HCT116 (cell line): ENCODE measurements around the gene APOE. TPM values are rescaled to one million over a fixed set of nuclear protein-coding genes. Genes with fewer than 3 reads are reported as not detected.

Source experiments
- ATAC-seq: fragments of 200-7000 bp; cut with Tn5 transposase; 2 replicates; pipeline ENCODE4 v1.9.1; 2020; ENCODE audit warnings: mild to moderate bottlenecking, moderate library complexity
- BruUV-seq: library from RNA; stranded (reverse); fragments of 400-500 nt; replicated peaks from 2 replicates; lab custom pipeline; 2021; lab: Mats Ljungman, UMichigan
- CTCF ChIA-PET: fragments of 300-600 bp; sonication (Branson Sonifier 250); formaldehyde crosslinking; loops from one replicate; lab custom pipeline; 2021; ENCODE audit warnings: antibody characterized with exemption; lab: Charles Lee
- POLR2A ChIA-PET: fragments of 300-600, 350-600 bp; sonication (Branson Sonifier 250); formaldehyde crosslinking; loops from one replicate; lab custom pipeline; 2021; ENCODE audit warnings: antibody characterized with exemption; lab: Charles Lee
- RAD21 ChIA-PET, 2 experiments: fragments of 300-600 bp; sonication (Branson Sonifier 250); formaldehyde crosslinking; loops; one replicate each; lab custom pipeline; 2023; ENCODE audit warnings: low total read pairs in 2 of 2; ENCODE audit not compliant: uncharacterized antibody in 2 of 2, unreplicated experiment in 2 of 2, low non-redundant PET in 1 of 2; lab: Charles Lee
- DNase-seq: peaks from one replicate; pipeline ENCODE4 v3.0.0-alpha.2; 2010; ENCODE audit warnings: low read depth, low spot score
- H2AFZ ChIP-seq: fragments of 200-600 bp; shearing (Covaris generic), sonication (generic); 2 replicates; pipeline ENCODE4 v1.6.1; 2017; ENCODE audit warnings: low read depth, mixed run types, mixed read lengths, antibody characterized with exemption, low read length; ENCODE audit not compliant: poor library complexity, severe bottlenecking
- H3K27ac ChIP-seq: 2 replicates; pipeline ENCODE4 v1.5.1; 2012; ENCODE audit warnings: low read depth, low read length
- H3K27me3 ChIP-seq: fragments of 200-600 bp; sonication (generic); 2 replicates; pipeline ENCODE4 v1.6.1; 2016; ENCODE audit warnings: mixed run types, low read length, mixed read lengths; ENCODE audit not compliant: insufficient read depth
- H3K36me3 ChIP-seq, 2 experiments: fragments of 200-500 bp in 1 of 2; fragments of 200-600 bp in 1 of 2; sonication (Bioruptor generic) in 1 of 2; sonication (generic) in 1 of 2; 2 replicates each; pipeline versions ENCODE4 v1.5.1 to v1.6.1; 2014 to 2016; ENCODE audit warnings: low read length in 2 of 2, inconsistent platforms in 1 of 2, mixed read lengths in 1 of 2, mixed run types in 1 of 2; ENCODE audit not compliant: insufficient read depth in 2 of 2, control insufficient read depth in 1 of 2
- H3K4me1 ChIP-seq, 2 experiments: fragments of 200-600 bp in 1 of 2; sonication (generic) in 1 of 2; 2 replicates each; pipeline versions ENCODE4 v1.5.1 to v1.6.1; 2012 to 2017; ENCODE audit warnings: low read length in 2 of 2, inconsistent platforms in 1 of 2, mild to moderate bottlenecking in 1 of 2, mixed read lengths in 1 of 2, mixed run types in 1 of 2, moderate library complexity in 1 of 2; ENCODE audit not compliant: insufficient read depth in 2 of 2, control insufficient read depth in 1 of 2
- H3K4me2 ChIP-seq: fragments of 200-600 bp; sonication (generic); 2 replicates; pipeline ENCODE4 v1.6.1; 2017; ENCODE audit warnings: mixed run types, low read length, mixed read lengths
- H3K4me3 ChIP-seq, 2 experiments: fragments of 200-600 bp in 1 of 2; sonication (generic) in 1 of 2; replicated peaks in 1 of 2; 2 replicates each; pipeline ENCODE4 v1.5.1; 2011 to 2016; ENCODE audit warnings: low read length in 2 of 2, control low read depth in 1 of 2, low read depth in 1 of 2, mild to moderate bottlenecking in 1 of 2, mixed read lengths in 1 of 2, mixed run types in 1 of 2
- H3K79me2 ChIP-seq: fragments of 200-600 bp; sonication (generic); 2 replicates; pipeline ENCODE4 v1.6.1; 2017; ENCODE audit warnings: mild to moderate bottlenecking, mixed run types, low read length, moderate library complexity, mixed read lengths; ENCODE audit not compliant: insufficient read depth
- H3K9ac ChIP-seq: fragments of 200-600 bp; sonication (generic); 2 replicates; pipeline ENCODE4 v1.6.1; 2016; ENCODE audit warnings: low read length, mixed read lengths
- H3K9me2 ChIP-seq: fragments of 200-600 bp; sonication (generic), shearing (Covaris generic); 2 replicates; pipeline ENCODE4 v1.6.1; 2017; ENCODE audit warnings: mixed run types, mild to moderate bottlenecking, moderate library complexity; ENCODE audit not compliant: insufficient read depth
- H3K9me3 ChIP-seq, 2 experiments: fragments of 200-500 bp in 1 of 2; fragments of 200-600 bp in 1 of 2; sonication (Bioruptor generic) in 1 of 2; sonication (generic) in 1 of 2; 2 replicates each; pipeline ENCODE4 v1.6.1; 2014 to 2017; ENCODE audit warnings: low read length in 2 of 2, mixed read lengths in 2 of 2, inconsistent platforms in 1 of 2, low read depth in 1 of 2, mild to moderate bottlenecking in 1 of 2, mixed run types in 1 of 2, moderate library complexity in 1 of 2; ENCODE audit not compliant: control insufficient read depth in 1 of 2, insufficient read depth in 1 of 2
- H4K20me1 ChIP-seq: fragments of 200-600 bp; sonication (generic), shearing (Covaris generic); 2 replicates; pipeline ENCODE4 v1.6.1; 2017; ENCODE audit warnings: mixed run types, mild to moderate bottlenecking, moderate library complexity; ENCODE audit not compliant: insufficient read depth
- CBX3 ChIP-seq: IDR thresholded peaks from 2 replicates; pipeline ENCODE4 v1.6.1; 2012; ENCODE audit warnings: low read depth
- CEBPB ChIP-seq: IDR thresholded peaks from 2 replicates; pipeline ENCODE4 v1.6.1; 2012; ENCODE audit warnings: low read depth
- EGR1 ChIP-seq: IDR thresholded peaks from 2 replicates; pipeline ENCODE4 v1.6.1; 2012; ENCODE audit warnings: low read depth
- EZH2 ChIP-seq: fragments of 200-600 bp; sonication (generic); IDR thresholded peaks from 2 replicates; pipeline ENCODE4 v1.6.1; 2017; ENCODE audit warnings: antibody characterized with exemption, mixed run types
- EZH2phosphoT487 ChIP-seq: fragments of 200-600 bp; IDR thresholded peaks from 2 replicates; pipeline ENCODE4 v1.6.1; 2018; ENCODE audit warnings: antibody characterized with exemption, borderline replicate concordance
- FOSL1 ChIP-seq: IDR thresholded peaks from 2 replicates; pipeline ENCODE4 v1.6.1; 2012; ENCODE audit warnings: low read depth
- JUND ChIP-seq: IDR thresholded peaks from 2 replicates; pipeline ENCODE4 v1.6.1; 2012
- POLR2A ChIP-seq: IDR thresholded peaks from 2 replicates; pipeline ENCODE4 v1.7.0; 2011; ENCODE audit warnings: borderline replicate concordance; ENCODE audit not compliant: insufficient read depth, insufficient read length; ENCODE audit errors: extremely low read depth
- SIN3A ChIP-seq: IDR thresholded peaks from 2 replicates; pipeline ENCODE4 v1.6.1; 2012; ENCODE audit warnings: low read depth
- SP1 ChIP-seq: IDR thresholded peaks from 2 replicates; pipeline ENCODE4 v1.6.1; 2012; ENCODE audit warnings: low read depth
- SRF ChIP-seq: IDR thresholded peaks from 2 replicates; pipeline ENCODE4 v1.6.1; 2012; ENCODE audit warnings: low read depth
- TCF7L2 ChIP-seq: IDR thresholded peaks from 2 replicates; pipeline ENCODE4 v1.7.0; 2011; ENCODE audit warnings: borderline replicate concordance, inconsistent platforms; ENCODE audit not compliant: insufficient read depth, insufficient read length; ENCODE audit errors: extremely low read depth
- YY1 ChIP-seq: IDR thresholded peaks from 2 replicates; pipeline ENCODE4 v1.6.1; 2011; ENCODE audit warnings: low read length, low read depth, moderate library complexity, mild to moderate bottlenecking; ENCODE audit not compliant: insufficient replicate concordance; ENCODE audit errors: extremely low read depth
- ZFX ChIP-seq: fragments of 450-650 bp; IDR thresholded peaks from 2 replicates; pipeline ENCODE4 v1.6.1; 2017
- ZNF274 ChIP-seq: fragments of 200-500 bp; sonication (Bioruptor generic); IDR thresholded peaks from 2 replicates; pipeline ENCODE4 v1.6.1; 2014; ENCODE audit warnings: mild to moderate bottlenecking, low read depth, low read length, inconsistent platforms
- intact Hi-C: fragments of 100-400 bp; cut with micrococcal nuclease; formaldehyde crosslinking; loops from 2 replicates; pipeline ENCODE4 v1.10.0; 2022
- total RNA-seq: library from RNA; stranded (reverse); gene quantifications from one replicate; pipeline ENCODE4 v1.2.1, GENCODE V29; 2021; ENCODE audit not compliant: unreplicated experiment
- TF ChIP-seq, protein P1 (sequence below), 3 experiments: fragments of 200-600 bp in 1 of 3; sonication (generic) in 1 of 3; IDR thresholded peaks in 2 of 3; conservative IDR thresholded peaks in 1 of 3; 2 replicates each; pipeline ENCODE4 v1.5.1; 2012 to 2017; ENCODE audit warnings: low read depth in 2 of 3, low read length in 2 of 3, antibody characterized with exemption in 1 of 3, borderline replicate concordance in 1 of 3, control low read depth in 1 of 3, mild to moderate bottlenecking in 1 of 3, mixed read lengths in 1 of 3, mixed run types in 1 of 3, moderate library complexity in 1 of 3; ENCODE audit not compliant: insufficient read depth in 1 of 3
- TF ChIP-seq, protein P2 (sequence below): IDR thresholded peaks from 2 replicates; pipeline ENCODE4 v1.6.1; 2011; ENCODE audit warnings: mild to moderate bottlenecking, low read length, moderate library complexity; ENCODE audit not compliant: insufficient replicate concordance; ENCODE audit errors: extremely low read depth
- TF ChIP-seq, protein P3 (sequence below): IDR thresholded peaks from 2 replicates; pipeline ENCODE4 v1.6.1; 2012
- TF ChIP-seq, protein P4 (sequence below): IDR thresholded peaks from 2 replicates; pipeline ENCODE4 v1.6.1; 2012; ENCODE audit warnings: low read depth

The APOE gene
- total RNA-seq, 1 experiment from 2014 or later = 7.2 TPM

DNA sequence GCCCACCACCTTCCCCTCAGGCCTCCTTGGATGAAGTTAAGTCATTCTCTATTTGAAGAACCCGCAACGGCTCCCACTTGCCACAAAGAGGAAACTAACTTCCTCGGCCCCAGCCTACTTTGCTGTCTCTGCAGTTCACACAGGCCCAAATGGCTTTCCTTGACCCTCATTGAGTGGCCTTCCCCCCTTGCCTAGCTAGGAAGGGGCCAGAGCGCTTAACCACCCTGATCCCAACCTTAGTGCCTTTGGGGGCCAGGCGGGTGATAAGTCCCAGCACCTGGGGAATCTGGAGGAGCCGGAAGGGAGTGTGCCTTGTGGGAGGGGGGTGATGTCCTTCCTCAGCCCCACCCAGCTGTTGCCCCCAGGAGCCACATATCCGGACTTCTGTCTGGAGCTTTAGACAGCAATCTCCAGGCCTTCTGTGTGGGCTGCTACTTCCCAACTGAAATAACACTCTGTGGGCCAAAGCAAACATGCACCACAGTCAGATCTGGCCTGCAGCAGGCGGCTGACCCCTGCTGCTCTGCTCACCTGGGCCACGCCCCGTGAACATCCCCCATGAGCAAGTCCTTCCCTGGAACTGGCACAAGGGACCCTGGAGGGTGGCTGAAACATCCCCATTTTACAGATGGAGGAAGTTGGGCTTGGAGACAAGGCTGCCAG, 49.0 kb upstream of the APOE start:
- POLR2A ChIA-PET = no interaction called here
- 0 out of 2 replicates have a peak overlapping the region, but pooled peaks have one; percentile 13 for H3K27ac ChIP-seq
- no TSS peak for BruUV-seq
- ATAC-seq (no peak), DNase-seq (no peak)
- intact Hi-C loops = no loop called here
- H3K9me2 ChIP-seq = no peaks in the 10 kb centered on the region
- CTCF ChIA-PET = no interaction called here
- H3K4me3 ChIP-seq = no peak overlapping the region
- H3K4me2 ChIP-seq = no peak overlapping the region
- TF ChIP-seq SRF (no peak), TCF7L2 (no peak), ZNF274 (no peak), CBX3 (no peak), POLR2A (no peak), EZH2phosphoT487 (no peak), JUND (no peak), EGR1 (no peak), CEBPB (no peak), EZH2 (no peak), ZFX (no peak), FOSL1 (no peak), YY1 (no peak), SP1 (no peak), SIN3A (no peak)
- TF ChIP-seq, protein P1, sequence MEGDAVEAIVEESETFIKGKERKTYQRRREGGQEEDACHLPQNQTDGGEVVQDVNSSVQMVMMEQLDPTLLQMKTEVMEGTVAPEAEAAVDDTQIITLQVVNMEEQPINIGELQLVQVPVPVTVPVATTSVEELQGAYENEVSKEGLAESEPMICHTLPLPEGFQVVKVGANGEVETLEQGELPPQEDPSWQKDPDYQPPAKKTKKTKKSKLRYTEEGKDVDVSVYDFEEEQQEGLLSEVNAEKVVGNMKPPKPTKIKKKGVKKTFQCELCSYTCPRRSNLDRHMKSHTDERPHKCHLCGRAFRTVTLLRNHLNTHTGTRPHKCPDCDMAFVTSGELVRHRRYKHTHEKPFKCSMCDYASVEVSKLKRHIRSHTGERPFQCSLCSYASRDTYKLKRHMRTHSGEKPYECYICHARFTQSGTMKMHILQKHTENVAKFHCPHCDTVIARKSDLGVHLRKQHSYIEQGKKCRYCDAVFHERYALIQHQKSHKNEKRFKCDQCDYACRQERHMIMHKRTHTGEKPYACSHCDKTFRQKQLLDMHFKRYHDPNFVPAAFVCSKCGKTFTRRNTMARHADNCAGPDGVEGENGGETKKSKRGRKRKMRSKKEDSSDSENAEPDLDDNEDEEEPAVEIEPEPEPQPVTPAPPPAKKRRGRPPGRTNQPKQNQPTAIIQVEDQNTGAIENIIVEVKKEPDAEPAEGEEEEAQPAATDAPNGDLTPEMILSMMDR (IDR thresholded peaks at IDR 0.05 in 2 of 3, conservative IDR thresholded peaks at IDR 0.05 in 1 of 3; ENCODE audit: borderline replicate concordance in 1 of 3, insufficient read depth in 1 of 3, low read depth in 2 of 3, low read length in 2 of 3) = no peak
- TF ChIP-seq, protein P2, sequence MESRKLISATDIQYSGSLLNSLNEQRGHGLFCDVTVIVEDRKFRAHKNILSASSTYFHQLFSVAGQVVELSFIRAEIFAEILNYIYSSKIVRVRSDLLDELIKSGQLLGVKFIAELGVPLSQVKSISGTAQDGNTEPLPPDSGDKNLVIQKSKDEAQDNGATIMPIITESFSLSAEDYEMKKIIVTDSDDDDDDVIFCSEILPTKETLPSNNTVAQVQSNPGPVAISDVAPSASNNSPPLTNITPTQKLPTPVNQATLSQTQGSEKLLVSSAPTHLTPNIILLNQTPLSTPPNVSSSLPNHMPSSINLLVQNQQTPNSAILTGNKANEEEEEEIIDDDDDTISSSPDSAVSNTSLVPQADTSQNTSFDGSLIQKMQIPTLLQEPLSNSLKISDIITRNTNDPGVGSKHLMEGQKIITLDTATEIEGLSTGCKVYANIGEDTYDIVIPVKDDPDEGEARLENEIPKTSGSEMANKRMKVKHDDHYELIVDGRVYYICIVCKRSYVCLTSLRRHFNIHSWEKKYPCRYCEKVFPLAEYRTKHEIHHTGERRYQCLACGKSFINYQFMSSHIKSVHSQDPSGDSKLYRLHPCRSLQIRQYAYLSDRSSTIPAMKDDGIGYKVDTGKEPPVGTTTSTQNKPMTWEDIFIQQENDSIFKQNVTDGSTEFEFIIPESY = no peak
- TF ChIP-seq, protein P3, sequence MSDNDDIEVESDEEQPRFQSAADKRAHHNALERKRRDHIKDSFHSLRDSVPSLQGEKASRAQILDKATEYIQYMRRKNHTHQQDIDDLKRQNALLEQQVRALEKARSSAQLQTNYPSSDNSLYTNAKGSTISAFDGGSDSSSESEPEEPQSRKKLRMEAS = no peak
- TF ChIP-seq, protein P4, sequence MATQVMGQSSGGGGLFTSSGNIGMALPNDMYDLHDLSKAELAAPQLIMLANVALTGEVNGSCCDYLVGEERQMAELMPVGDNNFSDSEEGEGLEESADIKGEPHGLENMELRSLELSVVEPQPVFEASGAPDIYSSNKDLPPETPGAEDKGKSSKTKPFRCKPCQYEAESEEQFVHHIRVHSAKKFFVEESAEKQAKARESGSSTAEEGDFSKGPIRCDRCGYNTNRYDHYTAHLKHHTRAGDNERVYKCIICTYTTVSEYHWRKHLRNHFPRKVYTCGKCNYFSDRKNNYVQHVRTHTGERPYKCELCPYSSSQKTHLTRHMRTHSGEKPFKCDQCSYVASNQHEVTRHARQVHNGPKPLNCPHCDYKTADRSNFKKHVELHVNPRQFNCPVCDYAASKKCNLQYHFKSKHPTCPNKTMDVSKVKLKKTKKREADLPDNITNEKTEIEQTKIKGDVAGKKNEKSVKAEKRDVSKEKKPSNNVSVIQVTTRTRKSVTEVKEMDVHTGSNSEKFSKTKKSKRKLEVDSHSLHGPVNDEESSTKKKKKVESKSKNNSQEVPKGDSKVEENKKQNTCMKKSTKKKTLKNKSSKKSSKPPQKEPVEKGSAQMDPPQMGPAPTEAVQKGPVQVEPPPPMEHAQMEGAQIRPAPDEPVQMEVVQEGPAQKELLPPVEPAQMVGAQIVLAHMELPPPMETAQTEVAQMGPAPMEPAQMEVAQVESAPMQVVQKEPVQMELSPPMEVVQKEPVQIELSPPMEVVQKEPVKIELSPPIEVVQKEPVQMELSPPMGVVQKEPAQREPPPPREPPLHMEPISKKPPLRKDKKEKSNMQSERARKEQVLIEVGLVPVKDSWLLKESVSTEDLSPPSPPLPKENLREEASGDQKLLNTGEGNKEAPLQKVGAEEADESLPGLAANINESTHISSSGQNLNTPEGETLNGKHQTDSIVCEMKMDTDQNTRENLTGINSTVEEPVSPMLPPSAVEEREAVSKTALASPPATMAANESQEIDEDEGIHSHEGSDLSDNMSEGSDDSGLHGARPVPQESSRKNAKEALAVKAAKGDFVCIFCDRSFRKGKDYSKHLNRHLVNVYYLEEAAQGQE = no peak
- no peaks in the 10 kb centered on the region for H3K27me3 ChIP-seq
- peaks cover 0 to 2% of the 10 kb centered on the region in 2 experiments; a peak in 1 of 4 replicates for H3K36me3 ChIP-seq
- no peak overlapping the region for H3K9ac ChIP-seq
- no peak overlapping the region for H2AFZ ChIP-seq
- peaks cover 84% of the 10 kb centered on the region for H3K79me2 ChIP-seq
- no peaks in the 10 kb centered on the region for H4K20me1 ChIP-seq
- H3K9me3 ChIP-seq = no peaks in the 10 kb centered on the region
- RAD21 ChIA-PET = no interaction called here
- H3K4me1 ChIP-seq = peaks cover 0 to 12% of the 10 kb centered on the region in 2 experiments; a peak in 2 of 4 replicates
